Measurements from ENCODE around the gene GID4. TPM values are rescaled to one million over a fixed set of nuclear protein-coding genes. Genes with fewer than 3 reads are reported as not detected.

GID4 gene
- total RNA-seq, 1 donor from 2014 or later: 11.9 TPM

DNA sequence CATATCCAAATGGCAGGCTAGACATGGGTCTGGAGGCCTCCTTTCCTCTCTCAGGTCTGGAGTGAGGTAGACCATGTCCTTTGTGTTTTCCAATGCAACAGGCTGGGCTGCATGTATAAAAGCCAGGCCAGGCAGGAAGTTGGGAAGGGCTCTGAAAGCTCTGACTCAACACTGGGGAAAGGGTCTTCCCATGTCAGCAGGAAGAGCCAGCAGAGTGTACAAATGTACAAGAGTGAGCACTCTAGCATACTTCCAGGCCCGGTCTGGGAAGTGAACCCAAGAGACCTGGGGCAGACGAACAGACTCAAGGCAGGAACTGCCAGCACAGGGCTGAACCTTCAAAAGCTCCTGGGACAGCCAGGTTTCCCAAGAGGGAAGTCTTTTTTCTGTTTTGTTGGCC is 7.3 kb upstream of the GID4 start:
- TF ChIP-seq, protein P1, sequence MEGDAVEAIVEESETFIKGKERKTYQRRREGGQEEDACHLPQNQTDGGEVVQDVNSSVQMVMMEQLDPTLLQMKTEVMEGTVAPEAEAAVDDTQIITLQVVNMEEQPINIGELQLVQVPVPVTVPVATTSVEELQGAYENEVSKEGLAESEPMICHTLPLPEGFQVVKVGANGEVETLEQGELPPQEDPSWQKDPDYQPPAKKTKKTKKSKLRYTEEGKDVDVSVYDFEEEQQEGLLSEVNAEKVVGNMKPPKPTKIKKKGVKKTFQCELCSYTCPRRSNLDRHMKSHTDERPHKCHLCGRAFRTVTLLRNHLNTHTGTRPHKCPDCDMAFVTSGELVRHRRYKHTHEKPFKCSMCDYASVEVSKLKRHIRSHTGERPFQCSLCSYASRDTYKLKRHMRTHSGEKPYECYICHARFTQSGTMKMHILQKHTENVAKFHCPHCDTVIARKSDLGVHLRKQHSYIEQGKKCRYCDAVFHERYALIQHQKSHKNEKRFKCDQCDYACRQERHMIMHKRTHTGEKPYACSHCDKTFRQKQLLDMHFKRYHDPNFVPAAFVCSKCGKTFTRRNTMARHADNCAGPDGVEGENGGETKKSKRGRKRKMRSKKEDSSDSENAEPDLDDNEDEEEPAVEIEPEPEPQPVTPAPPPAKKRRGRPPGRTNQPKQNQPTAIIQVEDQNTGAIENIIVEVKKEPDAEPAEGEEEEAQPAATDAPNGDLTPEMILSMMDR (IDR thresholded peaks at IDR 0.05): no peak
- Histone ChIP-seq H3K27me3 (ENCODE audit: low read depth) (no peaks in the 10 kb centered on the region), H3K4me1 (peaks cover 6% of the 10 kb centered on the region), H3K36me3 (peaks cover 8% of the 10 kb centered on the region), H3K4me3 (no peak overlapping the region), H3K27ac (no peak overlapping the region), H3K9me3 (no peaks in the 10 kb centered on the region)
- ATAC-seq (peak in 1 of 2 donors; percentile 44), DNase-seq (no peak)
- intact Hi-C loops (cut with DNase I): loop anchor here (10.0 kb wide), 1 partner anchor 347 kb away; the partner anchor contains the start of gene RAI1

DNA sequence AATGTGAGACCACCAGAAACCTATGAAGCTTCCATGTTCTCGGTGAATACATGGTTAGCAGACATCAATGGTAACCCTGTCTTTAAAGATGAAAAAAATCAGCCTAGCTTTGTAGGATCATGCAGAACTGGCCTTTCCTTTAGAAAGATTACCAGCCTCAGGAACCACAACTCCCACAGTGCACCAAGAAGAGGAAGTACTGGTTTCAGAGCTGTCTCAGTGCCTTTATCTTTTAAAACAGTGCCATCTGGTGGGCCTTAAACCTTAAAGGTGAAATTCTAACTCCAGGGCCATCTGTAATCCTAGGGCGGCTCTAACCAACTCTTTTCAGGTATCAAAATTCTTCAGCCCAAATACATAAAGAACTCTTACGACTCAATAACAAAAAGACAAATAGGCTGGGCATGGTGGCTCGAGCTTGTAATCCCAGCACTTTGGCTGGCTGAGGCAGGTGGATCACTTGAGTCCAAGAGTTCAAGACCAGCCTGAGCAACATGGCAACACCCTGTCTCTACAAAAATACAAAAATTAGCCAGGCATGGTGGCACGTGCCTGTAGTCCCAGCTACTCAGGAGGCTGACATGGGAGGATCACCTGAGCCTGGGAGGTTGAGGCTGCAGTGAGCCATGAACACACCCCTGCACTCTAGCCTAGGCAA is 5.6 kb upstream of the GID4 start:
- DNase-seq (no peak), ATAC-seq (peak; percentile 91 to 93)
- no peaks in the 10 kb centered on the region for H3K36me3 ChIP-seq
- intact Hi-C loops (cut with DNase I): loop anchor here (10.0 kb wide), 1 partner anchor 349 kb away; the partner anchor contains the start of gene RAI1
- no peaks in the 10 kb centered on the region for H3K9me3 ChIP-seq
- H3K4me1 ChIP-seq: peaks cover 22% of the 10 kb centered on the region
- no peak overlapping the region for H3K4me3 ChIP-seq
- TF ChIP-seq, protein P1 (IDR thresholded peaks at IDR 0.05): peak; percentile 59
- no peaks in the 10 kb centered on the region for H3K27me3 ChIP-seq (ENCODE audit: low read depth)
- no peak overlapping the region for H3K27ac ChIP-seq

DNA sequence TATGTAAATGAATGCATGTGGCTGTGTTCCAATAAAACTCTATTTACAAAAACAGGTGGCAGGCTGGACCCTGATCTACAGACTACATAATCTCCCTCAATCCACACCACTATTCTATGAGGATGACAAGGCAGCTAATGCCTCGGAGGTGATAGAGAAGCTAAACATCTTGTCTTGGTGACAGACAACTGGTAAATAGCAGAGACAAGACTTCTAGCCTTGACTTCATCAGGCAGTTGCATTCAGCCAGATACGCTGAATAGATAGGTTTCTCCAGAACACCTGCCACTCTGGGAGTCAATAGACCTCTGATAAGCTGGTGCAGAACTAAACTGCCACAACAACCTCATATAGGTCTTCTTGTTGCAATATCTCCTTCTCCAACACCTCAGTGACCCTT is 3.5 kb upstream of the GID4 start:
- Histone ChIP-seq H3K36me3 (no peaks in the 10 kb centered on the region), H3K9me3 (no peaks in the 10 kb centered on the region), H3K4me1 (peaks cover 30% of the 10 kb centered on the region), H3K27ac (no peak overlapping the region), H3K4me3 (no peak overlapping the region), H3K27me3 (ENCODE audit: low read depth) (no peaks in the 10 kb centered on the region)
- TF ChIP-seq, protein P1 (IDR thresholded peaks at IDR 0.05): no peak
- ATAC-seq: no peak
- intact Hi-C loops (cut with DNase I): loop anchor here (10.0 kb wide), 1 partner anchor 351 kb away; the partner anchor contains the start of gene RAI1
- DNase-seq: no peak

DNA sequence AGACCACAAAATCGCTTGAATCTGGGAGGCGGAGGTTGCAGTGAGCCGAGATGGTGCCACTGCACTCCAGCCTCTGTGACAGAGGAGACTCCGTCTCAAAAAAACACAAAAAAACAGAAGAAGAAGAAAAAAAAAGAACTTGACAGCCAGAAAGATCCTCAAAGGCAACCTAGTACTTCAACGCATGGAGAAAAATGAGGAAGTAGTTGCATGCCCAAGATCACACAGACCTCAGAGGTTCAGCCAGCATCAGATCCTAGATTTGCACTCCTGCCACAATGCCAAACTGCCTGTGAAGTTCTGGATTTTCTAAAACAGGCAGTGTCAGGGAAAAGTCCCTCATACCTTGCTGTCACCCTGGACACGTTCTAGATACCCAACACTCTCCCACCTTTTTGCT is 1.7 kb upstream of the GID4 start:
- intact Hi-C loops (cut with DNase I): loop anchor here (10.0 kb wide), 1 partner anchor 353 kb away; the partner anchor contains the start of gene RAI1
- H3K4me3 ChIP-seq: no peak overlapping the region
- no peaks in the 10 kb centered on the region for H3K36me3 ChIP-seq
- H3K27ac ChIP-seq: no peak overlapping the region
- TF ChIP-seq, protein P1 (IDR thresholded peaks at IDR 0.05): no peak
- H3K27me3 ChIP-seq (ENCODE audit: low read depth): no peaks in the 10 kb centered on the region
- DNase-seq (no peak), ATAC-seq (no peak)
- no peaks in the 10 kb centered on the region for H3K9me3 ChIP-seq
- peaks cover 41% of the 10 kb centered on the region for H3K4me1 ChIP-seq

DNA sequence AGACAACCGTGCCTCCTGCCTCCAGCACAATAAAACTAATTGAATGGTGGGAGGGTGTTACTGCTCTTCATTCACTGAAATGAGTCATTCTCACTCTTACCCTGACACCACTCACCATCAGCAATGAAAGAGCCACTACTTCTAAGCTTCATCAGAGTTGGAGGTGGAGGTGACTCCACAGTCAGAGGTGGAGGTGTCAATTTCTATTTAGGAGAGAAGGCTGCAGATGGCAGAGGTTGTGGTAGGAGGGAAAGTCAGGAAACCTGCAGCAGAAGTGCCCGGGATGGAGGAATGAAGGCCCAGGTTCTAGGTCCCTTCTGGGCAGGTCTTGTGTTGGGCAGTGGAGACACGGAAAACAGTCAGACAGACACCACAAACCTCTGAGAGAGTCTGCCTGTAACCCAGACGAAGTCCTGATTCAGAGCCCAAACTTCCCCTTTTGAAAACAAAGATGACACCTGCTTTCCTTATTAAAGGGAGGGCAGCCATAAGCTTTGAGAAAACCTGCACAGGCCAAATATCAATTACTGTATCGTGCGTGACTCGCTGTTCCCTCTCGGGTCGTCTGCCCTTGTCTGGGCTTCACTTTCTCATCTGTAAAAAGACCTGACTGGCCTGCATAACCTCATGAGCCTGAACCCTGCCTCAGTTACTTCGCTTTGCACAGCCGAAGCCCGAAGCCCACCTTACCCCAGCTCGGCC is 908 bp upstream of the GID4 start:
- TF ChIP-seq, protein P1 (IDR thresholded peaks at IDR 0.05): no peak
- intact Hi-C loops (cut with DNase I): loop anchor here (10.0 kb wide), 1 partner anchor 353 kb away; the partner anchor contains the start of gene RAI1

More for the DNA sequence above, 908 bp upstream of the GID4 start:
- Histone ChIP-seq H3K27ac (peak overlapping the region; percentile 82), H3K27me3 (ENCODE audit: low read depth) (no peaks in the 10 kb centered on the region), H3K4me3 (peak overlapping the region; percentile 81), H3K36me3 (no peaks in the 10 kb centered on the region), H3K4me1 (peaks cover 38% of the 10 kb centered on the region), H3K9me3 (no peaks in the 10 kb centered on the region)
- no peak for DNase-seq
- ATAC-seq: no peak

Measured in lower lobe of right lung (tissue), 2 donors.